GM18507 (cell line): ENCODE results near the gene RABL6.
A peak's percentile ranks its signal among the peaks of the same experiment; 100 is the strongest.
"Not testable (repeated sequence)": the region's sequence is repeated elsewhere in the genome, so short reads cannot be mapped to it uniquely, and the experiment has no call there.

Experiments
- DNase-seq: peaks from one replicate; pipeline ENCODE4 v3.0.0; 2011; ENCODE audit warnings: low read depth; ENCODE audit not compliant: insufficient read length; ENCODE audit errors: extremely low spot score
- FAIRE-seq: peaks from 2 replicates; lab custom pipeline; 2011; peaks lifted over from hg19 to GRCh38; lab: Jason Lieb, UNC

Gene RABL6

DNA sequence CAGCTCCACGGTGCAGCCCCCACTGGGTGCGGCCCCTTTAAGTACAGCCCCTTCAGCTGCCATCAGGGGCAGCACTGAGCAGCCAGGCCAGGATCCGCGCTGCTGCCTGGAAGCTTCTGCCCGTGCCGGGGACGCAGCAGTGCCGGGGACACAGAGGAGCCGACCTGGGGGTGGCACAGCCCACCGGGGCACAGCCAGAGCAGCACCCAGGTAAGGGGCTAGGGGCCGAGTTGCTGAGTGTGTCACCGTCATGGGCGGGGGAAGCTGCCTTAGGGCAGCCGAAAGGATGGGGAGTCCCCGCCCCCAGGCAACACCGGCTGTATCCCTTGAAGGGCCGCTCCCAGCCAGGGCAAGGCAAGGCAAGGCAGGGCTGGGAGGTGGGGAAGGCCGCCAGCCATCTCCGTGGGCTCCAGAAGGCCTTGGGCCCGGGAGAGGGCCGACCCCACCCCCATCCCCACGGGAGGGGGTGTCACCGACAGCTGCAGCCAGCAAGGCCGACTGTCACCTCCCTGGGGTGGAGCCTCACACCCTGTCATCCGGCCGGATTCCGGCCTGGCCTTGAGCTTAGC lies 34.7 kb downstream of the RABL6 start, which contains the start of gene AJM1:
TSS of gene AJM1 (plus strand) at position 99 of the 569 bp plus-strand sequence. CDS start 1,937 bp downstream, outside the sequence.
- peak; percentile 68 for DNase-seq
- FAIRE-seq = peak; percentile 86

DNA sequence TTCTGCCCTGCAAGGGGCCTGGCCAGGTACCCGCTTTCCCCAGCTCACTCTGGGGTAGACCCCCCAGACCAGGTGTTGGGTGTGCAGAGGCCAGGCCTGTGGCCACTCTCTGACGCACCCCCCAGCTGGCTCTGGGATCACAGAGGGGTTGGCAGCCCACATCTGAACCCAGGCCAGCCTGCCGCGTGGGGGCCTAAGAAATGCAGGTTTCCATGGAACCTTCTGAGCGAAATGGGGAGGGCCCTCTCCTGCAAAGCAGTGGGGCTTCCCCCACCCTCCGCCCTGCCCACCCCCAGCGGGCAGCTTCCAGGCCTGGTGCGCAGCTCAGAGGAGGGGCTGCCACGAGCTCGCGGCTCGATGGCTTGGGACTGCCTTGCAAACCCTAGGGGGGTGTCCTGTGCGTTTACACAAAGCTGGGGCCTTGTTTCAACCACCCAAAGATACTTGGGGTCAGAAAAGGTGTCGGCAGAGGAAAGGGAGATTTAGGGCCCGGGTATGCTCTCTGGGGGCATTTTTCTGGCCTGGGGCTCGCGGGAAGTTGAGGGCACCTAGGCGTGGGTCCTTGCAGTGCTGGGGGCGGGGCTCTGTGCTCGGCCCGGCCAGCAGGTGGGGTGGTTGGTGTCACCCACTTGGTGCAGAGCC lies 35.5 kb downstream of the RABL6 start:
- not testable (repeated sequence) for DNase-seq, FAIRE-seq

DNA sequence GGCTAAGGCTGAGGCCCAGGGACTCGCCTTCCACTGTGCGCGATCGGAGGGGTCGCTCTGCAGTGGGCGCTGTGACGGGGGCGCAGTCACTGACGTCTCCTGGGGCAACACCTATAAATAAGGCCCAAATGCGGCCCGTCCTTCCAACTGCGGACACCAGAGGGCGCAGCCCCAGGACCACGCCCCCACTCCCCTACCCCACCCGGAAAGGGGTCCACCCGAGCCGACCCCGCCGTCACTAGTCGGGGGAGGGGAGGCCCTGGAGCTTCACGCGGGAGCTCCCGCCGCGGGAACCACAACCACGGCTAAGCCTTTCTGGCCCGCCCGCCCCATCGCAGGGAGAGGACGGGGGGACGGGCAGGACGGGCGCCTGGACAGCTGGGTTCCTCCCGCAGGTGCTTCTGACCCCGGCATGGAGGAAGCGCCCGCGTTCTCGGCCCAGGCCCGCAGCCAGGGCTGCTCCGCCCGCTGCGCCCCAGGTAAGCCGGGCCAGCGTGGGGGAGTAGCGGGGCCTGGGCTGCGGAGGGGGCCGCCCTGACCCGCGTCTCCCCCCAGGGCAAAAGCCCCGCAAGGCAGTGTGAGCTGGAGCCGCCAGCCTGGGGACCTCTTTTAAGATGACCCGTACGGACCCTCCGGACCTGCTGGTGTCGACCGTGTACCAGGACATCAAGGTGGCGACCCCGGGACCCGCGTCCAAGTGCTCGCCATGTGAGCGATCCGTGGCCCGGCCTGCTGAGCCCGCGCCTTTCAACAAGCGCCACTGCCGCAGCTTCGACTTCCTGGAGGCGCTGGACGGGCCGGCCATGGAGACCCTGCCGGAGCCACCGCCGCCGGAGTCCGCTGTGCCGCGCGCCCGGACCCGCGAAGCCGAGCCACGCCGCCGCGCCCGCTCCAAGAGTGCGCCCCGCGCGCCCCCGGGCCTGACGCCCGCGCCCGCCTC lies 36.3 kb downstream of the RABL6 start:
- not testable (repeated sequence) for DNase-seq, FAIRE-seq

DNA sequence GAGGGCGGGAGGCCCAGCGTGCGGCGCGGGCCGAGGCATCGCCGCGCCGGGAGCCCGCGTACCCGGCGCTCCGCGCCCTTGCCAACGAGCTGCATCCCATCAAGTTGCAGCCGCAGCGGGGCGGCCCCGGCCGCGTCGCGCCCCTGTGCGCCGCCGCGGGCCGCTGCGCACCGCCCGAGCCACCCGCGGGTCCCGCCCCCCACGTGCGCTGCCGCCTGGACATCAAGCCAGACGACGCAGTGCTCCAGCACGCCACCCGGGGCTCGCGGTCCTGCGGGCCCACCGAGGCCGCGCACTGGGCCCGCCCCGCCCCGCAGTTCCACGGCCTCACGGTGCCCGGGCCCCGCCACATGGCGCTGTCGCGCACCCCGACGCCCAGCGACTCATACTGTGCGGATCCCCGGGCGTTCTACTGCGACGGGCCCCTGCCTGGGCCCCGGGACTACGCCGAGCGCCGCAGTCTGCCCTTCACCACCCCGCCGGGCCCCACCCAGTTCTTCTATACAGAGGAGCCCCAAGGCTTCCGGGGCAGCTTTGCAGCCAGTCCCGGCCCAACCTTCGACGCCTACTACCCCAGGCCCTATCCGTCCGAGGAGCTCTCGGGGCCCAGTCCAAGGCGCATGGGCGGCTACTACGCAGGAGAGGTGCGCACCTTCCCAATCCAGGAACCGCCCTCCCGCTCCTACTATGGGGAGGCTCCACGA lies 37.2 kb downstream of the RABL6 start:
- DNase-seq (no peak), FAIRE-seq (no peak)

DNA sequence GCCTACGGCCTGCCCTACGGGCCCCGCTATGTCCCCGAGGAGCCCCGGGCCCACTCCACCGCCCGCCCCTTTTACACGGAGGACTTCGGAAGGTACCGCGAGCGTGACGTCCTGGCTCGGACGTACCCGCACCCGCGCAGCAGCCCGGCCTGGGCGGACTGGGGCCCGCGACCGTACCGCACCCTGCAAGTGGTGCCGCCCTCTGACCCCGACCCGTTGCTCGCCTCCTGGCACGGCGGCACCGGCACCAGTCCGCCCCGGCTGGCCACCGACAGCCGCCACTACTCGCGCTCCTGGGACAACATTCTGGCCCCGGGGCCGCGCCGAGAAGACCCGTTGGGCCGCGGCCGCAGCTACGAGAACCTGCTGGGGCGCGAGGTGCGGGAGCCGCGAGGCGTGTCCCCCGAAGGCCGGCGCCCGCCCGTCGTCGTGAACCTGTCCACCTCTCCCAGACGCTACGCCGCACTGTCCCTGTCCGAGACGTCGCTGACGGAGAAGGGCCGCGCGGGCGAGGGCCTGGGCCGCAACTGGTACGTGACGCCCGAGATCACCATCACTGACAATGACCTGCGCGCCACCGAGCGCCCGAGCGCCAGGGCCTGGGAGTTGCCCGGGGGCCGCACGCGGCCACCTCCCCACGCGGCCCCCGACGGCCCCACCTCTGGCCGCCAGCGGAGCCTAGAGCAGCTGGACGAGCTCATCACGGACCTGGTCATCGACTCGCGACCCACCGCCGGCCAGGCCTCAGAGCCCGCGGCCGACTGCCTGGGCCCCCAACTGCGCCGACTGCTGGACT lies 37.9 kb downstream of the RABL6 start:
- no peak for FAIRE-seq
- DNase-seq = no peak

DNA sequence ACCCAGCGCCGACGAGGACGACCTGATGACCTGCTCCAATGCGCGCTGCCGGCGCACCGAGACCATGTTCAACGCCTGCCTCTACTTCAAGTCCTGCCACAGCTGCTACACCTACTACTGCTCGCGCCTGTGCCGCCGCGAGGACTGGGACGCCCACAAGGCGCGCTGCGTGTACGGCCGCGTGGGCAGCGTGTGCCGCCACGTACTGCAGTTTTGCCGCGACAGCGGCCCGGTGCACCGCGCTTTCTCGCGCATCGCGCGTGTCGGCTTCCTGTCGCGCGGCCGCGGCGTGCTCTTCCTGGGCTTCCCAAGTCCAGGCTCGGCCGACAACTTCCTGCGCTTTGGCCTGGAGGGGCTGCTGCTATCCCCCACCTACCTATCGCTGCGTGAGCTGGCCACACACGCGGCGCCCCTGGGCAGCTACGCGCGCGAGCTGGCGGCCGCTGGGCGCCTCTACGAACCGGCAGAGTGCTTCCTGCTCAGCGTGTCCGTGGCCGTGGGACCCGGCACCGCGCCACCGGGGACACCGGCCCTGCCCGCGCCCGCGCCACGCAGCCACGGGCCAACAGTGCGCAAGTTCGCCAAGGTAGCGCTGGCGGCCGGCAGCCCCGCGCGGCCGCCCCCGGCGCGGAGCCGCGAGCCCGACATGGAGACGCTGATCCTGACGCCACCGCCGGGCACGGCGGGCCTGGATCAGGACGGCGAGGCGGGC lies 38.8 kb downstream of the RABL6 start:
- FAIRE-seq = no peak
- DNase-seq = no peak

DNA sequence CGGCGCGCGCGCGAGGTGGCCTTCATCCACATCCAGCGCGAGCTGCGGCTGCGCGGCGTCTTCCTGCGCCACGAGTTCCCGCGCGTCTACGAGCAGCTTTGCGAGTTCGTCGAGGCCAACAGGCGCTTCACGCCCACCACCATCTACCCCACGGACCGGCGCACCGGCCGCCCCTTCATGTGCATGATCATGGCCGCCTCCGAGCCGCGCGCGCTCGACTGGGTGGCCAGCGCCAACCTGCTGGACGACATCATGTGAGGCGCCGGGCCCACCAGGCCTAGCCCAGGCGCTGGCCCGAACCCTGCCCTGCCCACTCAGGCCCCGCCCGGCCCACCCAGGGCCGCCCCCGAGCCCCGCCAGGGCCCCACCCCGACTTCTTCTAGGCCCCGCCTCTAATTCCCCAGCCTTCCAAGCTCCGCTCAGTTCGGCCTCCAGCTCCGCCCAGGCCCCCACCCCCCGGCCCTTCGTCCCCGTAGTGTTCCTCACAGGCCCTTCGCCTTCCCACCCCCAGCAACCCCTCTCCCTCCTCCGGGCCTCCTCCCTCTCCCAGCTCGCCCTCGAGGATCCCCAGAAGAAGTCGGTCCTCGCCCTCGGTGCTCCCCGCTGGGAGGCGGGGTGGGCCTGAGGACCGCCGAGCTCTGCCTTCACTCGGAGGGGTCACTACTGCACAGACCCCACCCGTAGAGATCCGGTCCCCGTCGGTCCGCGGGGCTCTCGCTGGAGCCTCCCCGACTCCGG lies 39.5 kb downstream of the RABL6 start:
- DNase-seq (no peak), FAIRE-seq (no peak)

DNA sequence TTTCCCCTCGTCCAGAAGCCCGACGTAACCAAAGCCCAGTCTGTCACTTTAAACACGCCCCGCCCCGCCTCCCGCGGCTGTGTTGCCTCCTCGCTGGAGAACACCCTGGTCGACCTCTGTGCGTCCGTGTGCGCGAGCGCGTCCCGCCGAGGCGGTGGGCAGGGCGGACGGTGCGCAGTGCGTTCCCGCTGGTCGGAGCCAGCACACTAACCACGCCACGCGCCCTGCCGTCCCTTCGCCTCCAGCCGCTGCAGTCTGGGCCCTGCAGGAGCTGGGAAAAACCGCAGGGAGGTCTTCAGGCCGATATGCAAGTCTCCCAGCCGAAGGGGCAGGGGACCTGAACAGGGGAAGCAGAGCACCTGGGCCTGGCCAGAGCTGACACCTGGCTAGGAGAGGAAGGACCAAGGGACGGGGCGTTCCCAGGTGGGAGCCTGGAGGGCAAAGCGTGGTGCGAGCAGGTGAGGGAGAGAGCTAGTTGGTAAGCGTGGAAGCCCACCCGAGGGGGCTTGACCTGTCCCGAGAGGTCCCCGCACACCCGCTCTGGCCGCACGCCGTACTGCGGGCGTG lies 40.2 kb downstream of the RABL6 start:
- DNase-seq = peak; percentile 38
- peak; percentile 79 for FAIRE-seq

GRCh38 chr9:136848393-136849037 lies 40.8 kb downstream of the RABL6 start:
- FAIRE-seq (no peak), DNase-seq (no peak)

GRCh38 chr9:136849038-136849959 lies 41.6 kb downstream of the RABL6 start, which contains the start of gene PHPT1:
PHPT1 (plus strand) TSS chr9:136849409; CDS start chr9:136849431, 22 bp downstream.
- DNase-seq = peak; percentile 99
- peak; percentile 100 for FAIRE-seq

DNA sequence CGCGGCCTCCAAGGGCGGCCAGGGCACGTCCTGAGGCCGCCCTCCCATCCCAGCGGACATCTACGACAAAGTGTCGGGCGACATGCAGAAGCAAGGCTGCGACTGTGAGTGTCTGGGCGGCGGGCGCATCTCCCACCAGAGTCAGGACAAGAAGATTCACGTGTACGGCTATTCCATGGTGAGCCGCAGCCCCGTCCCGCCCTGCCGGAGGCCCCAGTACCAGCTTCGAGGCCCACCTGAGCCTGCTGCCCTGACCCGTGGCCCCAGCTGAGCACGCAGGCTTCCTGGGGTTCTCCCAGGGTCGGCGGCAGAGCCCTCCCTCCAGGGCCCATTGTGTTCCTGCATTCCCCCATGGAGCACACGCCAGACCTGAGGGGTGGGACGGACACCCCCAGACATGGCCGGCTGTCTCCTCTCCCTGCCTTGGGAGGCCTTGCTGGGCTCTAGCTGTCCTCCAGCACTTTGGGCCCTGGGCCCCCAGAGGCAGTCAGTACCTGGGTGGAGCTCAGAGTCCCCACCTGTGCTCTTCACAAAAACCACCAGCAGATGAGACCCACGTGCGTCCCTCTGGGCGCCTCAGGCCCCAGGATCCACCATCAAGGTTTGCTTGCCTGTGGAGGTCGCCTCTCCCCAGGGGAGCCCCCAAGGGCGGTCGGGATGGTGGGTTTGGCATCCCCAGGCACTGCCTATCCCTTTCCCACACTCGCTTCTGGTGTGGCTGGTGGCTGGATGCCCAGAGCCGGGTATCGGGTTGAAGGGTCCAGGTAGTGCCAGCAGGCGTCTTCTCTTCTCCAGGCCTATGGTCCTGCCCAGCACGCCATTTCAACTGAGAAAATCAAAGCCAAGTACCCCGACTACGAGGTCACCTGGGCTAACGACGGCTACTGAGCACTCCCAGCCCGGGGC lies 42.5 kb downstream of the RABL6 start:
- DNase-seq = no peak
- FAIRE-seq = no peak

DNA sequence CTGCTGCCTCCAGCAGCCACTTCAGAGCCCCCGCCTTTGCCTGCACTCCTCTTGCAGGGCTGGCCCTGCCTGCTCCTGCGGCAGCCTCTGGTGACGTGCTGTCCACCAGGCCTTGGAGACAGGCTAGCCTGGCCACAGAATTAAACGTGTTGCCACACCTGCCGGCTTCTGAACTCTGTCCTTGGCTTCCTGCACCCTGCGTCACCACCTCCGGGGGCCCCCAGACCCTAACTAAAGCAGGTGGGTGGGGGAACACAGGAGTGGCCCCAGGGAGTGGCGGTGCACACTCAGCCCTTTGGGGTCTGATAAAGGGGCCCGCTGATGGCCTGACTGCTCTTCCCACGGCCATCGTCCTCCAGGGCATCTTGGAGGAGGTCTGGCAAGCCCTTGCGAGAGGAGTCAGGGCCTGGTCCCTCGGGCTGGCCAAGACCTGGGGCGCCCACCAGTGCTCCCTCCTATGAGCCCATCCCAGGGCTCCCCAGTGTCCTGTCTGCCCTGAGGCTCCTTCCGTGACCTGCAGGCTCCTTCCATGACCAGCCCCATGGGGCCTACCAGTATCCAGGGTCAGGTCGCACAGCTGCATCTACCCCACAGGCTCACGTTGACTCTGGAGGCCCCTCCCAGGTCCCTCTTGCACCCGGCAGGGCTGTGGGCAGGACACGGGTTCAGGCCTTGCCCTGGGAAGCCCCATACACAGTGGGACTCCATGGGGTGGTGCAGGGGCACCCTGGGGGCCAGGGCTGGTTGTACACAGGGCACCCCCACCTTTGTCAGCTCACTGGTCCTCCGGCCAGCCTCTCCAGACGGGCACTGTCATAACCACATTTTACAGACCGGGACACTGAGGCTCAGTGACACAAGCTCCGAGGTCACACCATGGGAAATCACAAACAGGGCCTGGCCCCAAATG lies 43.4 kb downstream of the RABL6 start:
- FAIRE-seq (no peak), DNase-seq (no peak)

DNA sequence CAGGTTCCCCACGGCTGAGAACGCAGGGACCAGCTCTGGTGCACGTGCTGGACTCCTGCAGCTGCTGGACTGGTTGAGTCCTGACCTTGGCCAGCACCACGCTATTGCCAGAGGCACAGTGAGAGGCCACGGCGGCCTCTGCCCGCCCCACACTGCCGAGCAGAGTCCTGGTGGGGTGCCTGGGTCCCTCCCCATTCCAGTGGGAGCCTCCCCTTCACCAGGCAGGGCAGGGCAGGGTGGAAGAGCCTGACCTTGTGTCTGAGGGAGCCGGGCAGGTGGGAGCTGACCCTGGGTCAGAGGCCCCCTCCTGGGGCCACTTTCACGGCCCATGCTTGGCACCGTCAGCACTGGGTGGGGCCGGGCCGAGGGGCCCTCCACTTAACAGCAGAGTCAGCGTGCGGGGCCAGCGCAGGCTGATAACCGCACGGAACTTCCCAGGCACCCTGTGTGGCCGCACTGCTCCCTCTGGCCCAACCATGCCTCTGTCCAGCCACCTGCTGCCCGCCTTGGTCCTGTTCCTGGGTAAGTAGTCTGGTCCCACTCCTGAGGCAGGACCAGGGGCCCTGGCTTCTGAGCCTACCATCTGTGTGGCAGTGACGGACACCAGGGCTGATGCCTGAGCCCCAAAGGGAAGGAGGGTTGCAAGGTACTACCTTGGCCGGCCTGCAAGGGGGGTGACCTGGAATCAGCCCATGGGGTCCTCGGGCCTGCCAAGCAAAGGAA lies 44.4 kb downstream of the RABL6 start, which contains the start of gene MAMDC4:
TSS of gene MAMDC4 (plus strand) at position 406 of the 723 bp plus-strand sequence. CDS start at position 477, 71 bp downstream.
- FAIRE-seq (no peak), DNase-seq (no peak)
